H9 (cell line): ENCODE data around the gene PRKCA. TPM values are rescaled to one million over a fixed set of nuclear protein-coding genes. Genes with fewer than 3 reads are reported as not detected.
A peak's percentile ranks its signal among the peaks of the same experiment; 100 is the strongest.

Source experiments
- DNase-seq: peaks from one replicate; pipeline ENCODE4 v3.0.0-alpha.2; 2017
- H2AFZ ChIP-seq: one replicate; pipeline ENCODE4 v1.6.1; 2013; ENCODE audit warnings: mild to moderate bottlenecking, low read length, control low read depth, moderate library complexity
- H2AK5ac ChIP-seq: 2 replicates; pipeline ENCODE4 v1.6.1; 2013; ENCODE audit warnings: low read length, control low read depth, mixed read lengths; ENCODE audit not compliant: insufficient read length
- H2BK120ac ChIP-seq: one replicate; pipeline ENCODE4 v1.6.1; 2013; ENCODE audit warnings: low read depth, mild to moderate bottlenecking, low read length, control low read depth, inconsistent platforms; ENCODE audit not compliant: poor library complexity, severe bottlenecking
- H2BK12ac ChIP-seq: 2 replicates; pipeline ENCODE4 v1.6.1; 2013; ENCODE audit warnings: low read length, control low read depth, mixed read lengths, low read depth; ENCODE audit not compliant: insufficient read length
- H2BK15ac ChIP-seq: 2 replicates; pipeline ENCODE4 v1.6.1; 2013; ENCODE audit warnings: low read depth, low read length, control low read depth
- H2BK20ac ChIP-seq: one replicate; pipeline ENCODE4 v1.6.1; 2013; ENCODE audit warnings: low read depth, mild to moderate bottlenecking, low read length, control low read depth, inconsistent platforms; ENCODE audit not compliant: poor library complexity, severe bottlenecking
- H2BK5ac ChIP-seq: 2 replicates; pipeline ENCODE4 v1.6.1; 2013; ENCODE audit warnings: low read length, control low read depth, mixed read lengths; ENCODE audit not compliant: insufficient read length
- H3K14ac ChIP-seq: 2 replicates; pipeline ENCODE4 v1.6.1; 2013; ENCODE audit warnings: low read length, control low read depth; ENCODE audit not compliant: insufficient read depth
- H3K18ac ChIP-seq: 2 replicates; pipeline ENCODE4 v1.6.1; 2013; ENCODE audit warnings: low read depth, mild to moderate bottlenecking, mixed read lengths, low read length, control low read depth; ENCODE audit not compliant: insufficient read length
- H3K23ac ChIP-seq: 2 replicates; pipeline ENCODE4 v1.6.1; 2013; ENCODE audit warnings: low read length, control low read depth, mixed read lengths, low read depth; ENCODE audit not compliant: insufficient read length
- H3K23me2 ChIP-seq: 2 replicates; pipeline ENCODE4 v1.6.1; 2013; ENCODE audit warnings: low read depth, mild to moderate bottlenecking, mixed read lengths, low read length, control low read depth; ENCODE audit not compliant: insufficient read length, poor library complexity, severe bottlenecking
- H3K27ac ChIP-seq: 2 replicates; pipeline ENCODE4 v1.5.1; 2013; ENCODE audit warnings: low read length, control low read depth, mixed read lengths, low read depth; ENCODE audit not compliant: insufficient read length
- H3K27me3 ChIP-seq: 2 replicates; pipeline ENCODE4 v1.6.1; 2013; ENCODE audit warnings: low read length, control low read depth, inconsistent platforms; ENCODE audit not compliant: insufficient read depth
- H3K4ac ChIP-seq: 2 replicates; pipeline ENCODE4 v1.6.1; 2013; ENCODE audit warnings: low read depth, mild to moderate bottlenecking, control low read depth, inconsistent platforms, low read length, moderate library complexity
- H3K4me1 ChIP-seq: 2 replicates; pipeline ENCODE4 v1.6.1; 2013; ENCODE audit warnings: low read length, control low read depth, inconsistent platforms; ENCODE audit not compliant: insufficient read depth
- H3K4me2 ChIP-seq: 2 replicates; pipeline ENCODE4 v1.6.1; 2013; ENCODE audit warnings: low read length, control low read depth, mixed read lengths; ENCODE audit not compliant: insufficient read length, insufficient read depth
- H3K56ac ChIP-seq: 2 replicates; pipeline ENCODE4 v1.6.1; 2013; ENCODE audit warnings: low read depth, mild to moderate bottlenecking, mixed read lengths, low read length, control low read depth; ENCODE audit not compliant: insufficient read length
- H3K79me1 ChIP-seq: 2 replicates; pipeline ENCODE4 v1.6.1; 2013; ENCODE audit warnings: low read depth, mild to moderate bottlenecking, moderate library complexity, low read length, control low read depth, inconsistent platforms; ENCODE audit not compliant: insufficient read depth, poor library complexity, severe bottlenecking
- H3K79me2 ChIP-seq: 2 replicates; pipeline ENCODE4 v1.6.1; 2013; ENCODE audit warnings: low read length, control low read depth, inconsistent platforms; ENCODE audit not compliant: insufficient read depth
- H3K9ac ChIP-seq: 2 replicates; pipeline ENCODE4 v1.6.1; 2013; ENCODE audit warnings: low read length, control low read depth, mixed read lengths; ENCODE audit not compliant: insufficient read length; ENCODE audit errors: extremely low read depth
- H3K9me3 ChIP-seq: one replicate; pipeline ENCODE4 v1.6.1; 2013; ENCODE audit warnings: low read depth, low read length, inconsistent platforms; ENCODE audit not compliant: control insufficient read depth
- H3T11ph ChIP-seq: one replicate; pipeline ENCODE4 v1.6.1; 2013; ENCODE audit warnings: mild to moderate bottlenecking, low read length, control low read depth, inconsistent platforms
- H4K20me1 ChIP-seq: one replicate; pipeline ENCODE4 v1.6.1; 2013; ENCODE audit not compliant: control insufficient read depth, insufficient read length, insufficient read depth
- H4K5ac ChIP-seq: 2 replicates; pipeline ENCODE4 v1.6.1; 2013; ENCODE audit warnings: low read depth, mild to moderate bottlenecking, mixed read lengths, low read length, control low read depth; ENCODE audit not compliant: insufficient read length
- H4K8ac ChIP-seq: replicated peaks from 2 replicates; pipeline ENCODE4 v1.6.1; 2013; ENCODE audit warnings: low read length, control low read depth, mixed read lengths, low read depth; ENCODE audit not compliant: insufficient read length
- H4K91ac ChIP-seq: 2 replicates; pipeline ENCODE4 v1.6.1; 2013; ENCODE audit warnings: low read depth, mild to moderate bottlenecking, moderate library complexity, mixed read lengths, low read length, control low read depth; ENCODE audit not compliant: insufficient read length
- H3K27ac Mint-ChIP-seq, 3 experiments: 2 replicates in 2 of 3; 3 replicates in 1 of 3; pipeline ENCODE4 v1.8.0; 2020 to 2021; ENCODE audit warnings: mixed read lengths in 3 of 3, mild to moderate bottlenecking in 1 of 3, moderate library complexity in 1 of 3
- H3K27me3 Mint-ChIP-seq: 2 replicates; pipeline ENCODE4 v1.8.0; 2021; ENCODE audit warnings: low read depth, mild to moderate bottlenecking, moderate library complexity, mixed read lengths
- H3K36me3 Mint-ChIP-seq, 3 experiments: 2 replicates in 2 of 3; 3 replicates in 1 of 3; pipeline ENCODE4 v1.8.0; 2020 to 2021; ENCODE audit warnings: low read depth in 3 of 3, mixed read lengths in 3 of 3; ENCODE audit not compliant: insufficient read depth in 1 of 3
- H3K4me1 Mint-ChIP-seq, 2 experiments: 2 replicates each; pipeline ENCODE4 v1.8.0; 2020; ENCODE audit warnings: mixed read lengths in 2 of 2
- H3K4me3 Mint-ChIP-seq, 2 experiments: 2 replicates in 1 of 2; 3 replicates in 1 of 2; pipeline ENCODE4 v1.8.0; 2020 to 2021; ENCODE audit warnings: mild to moderate bottlenecking in 2 of 2, mixed read lengths in 2 of 2, moderate library complexity in 1 of 2
- H3K9me3 Mint-ChIP-seq, 2 experiments: 2 replicates in 1 of 2; 3 replicates in 1 of 2; pipeline ENCODE4 v1.8.0; 2020; ENCODE audit warnings: mild to moderate bottlenecking in 2 of 2, mixed read lengths in 2 of 2, moderate library complexity in 1 of 2
- WGBS: extraction: QIAGEN DNeasy Blood & Tissue Kit; methylation state at CpG from one replicate; pipeline ENCODE4 v1.1.7; 2013; ENCODE audit warnings: missing lambda C conversion rate, low lambda C conversion rate, mixed read lengths; ENCODE audit not compliant: insufficient read length; ENCODE audit errors: extremely low coverage; 5-methylcytosine and 5-hydroxymethylcytosine counted together
- total RNA-seq: library from RNA; stranded (reverse); gene quantifications from 2 replicates; pipeline ENCODE4 v1.2.1, GENCODE V29; 2021
- TF ChIP-seq, protein P1 (sequence below): fragments of 200-600 bp; sonication (generic); conservative IDR thresholded peaks from 3 replicates; pipeline ENCODE4 v1.8.0; 2021; ENCODE audit warnings: antibody characterized with exemption, mild to moderate bottlenecking

PRKCA gene
- total RNA-seq, 1 experiment from 2014 or later, result 10.5 TPM

DNA sequence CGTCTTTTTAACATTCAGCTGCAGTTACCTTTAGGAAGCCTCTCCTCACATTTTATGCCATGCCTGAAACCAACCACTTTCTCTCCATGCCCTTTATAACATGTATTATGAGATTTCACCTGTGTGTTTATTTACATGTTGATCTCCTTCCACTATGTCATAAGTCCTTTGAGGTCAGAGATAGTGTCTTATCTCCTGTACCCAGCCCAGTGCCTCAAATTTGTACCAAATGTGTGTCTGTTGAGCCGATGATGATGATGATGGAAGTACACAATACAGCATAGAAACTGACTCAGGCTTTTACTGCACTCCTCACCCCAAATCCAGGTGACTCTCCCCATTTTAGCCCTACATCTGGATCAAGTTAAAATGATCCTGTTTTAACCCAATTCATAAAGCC lies 353.0 kb downstream of the PRKCA start:
- no peak overlapping the region for H3K56ac ChIP-seq
- H3T11ph ChIP-seq, result no peak overlapping the region
- Mint-ChIP-seq H3K27me3 (no peaks in the 10 kb centered on the region; the same call in 1 of the 2 replicates), H3K27ac (peak overlapping the region in 1 of 3 experiments; percentile 50; a peak in 2 of 7 replicates), H3K4me3 (no peak overlapping the region), H3K9me3 (no peaks in the 10 kb centered on the region), H3K36me3 (peaks cover 0 to 1% (median 0%) of the 10 kb centered on the region in 3 experiments; a peak in 1 of 7 replicates), H3K4me1 (peaks cover 24 to 30% of the 10 kb centered on the region in 2 experiments)
- WGBS, result no CpG with 5 or more reads among the region's 2 CpGs
- no peaks in the 10 kb centered on the region for H3K23me2 ChIP-seq
- H2AFZ ChIP-seq, result no peak overlapping the region
- H3K18ac ChIP-seq, result no peak overlapping the region
- H4K8ac ChIP-seq, result no peak overlapping the region
- H3K9me3 ChIP-seq, result no peaks in the 10 kb centered on the region
- H3K27ac ChIP-seq, result no peak overlapping the region
- H2BK20ac ChIP-seq, result no peak overlapping the region
- H2BK120ac ChIP-seq, result no peak overlapping the region
- no peak overlapping the region for H2BK15ac ChIP-seq
- H3K4me1 ChIP-seq, result peaks cover 3% of the 10 kb centered on the region; the same call in 1 of the 2 replicates
- H3K27me3 ChIP-seq, result no peaks in the 10 kb centered on the region
- H3K79me1 ChIP-seq, result no peaks in the 10 kb centered on the region
- TF ChIP-seq, protein P1, sequence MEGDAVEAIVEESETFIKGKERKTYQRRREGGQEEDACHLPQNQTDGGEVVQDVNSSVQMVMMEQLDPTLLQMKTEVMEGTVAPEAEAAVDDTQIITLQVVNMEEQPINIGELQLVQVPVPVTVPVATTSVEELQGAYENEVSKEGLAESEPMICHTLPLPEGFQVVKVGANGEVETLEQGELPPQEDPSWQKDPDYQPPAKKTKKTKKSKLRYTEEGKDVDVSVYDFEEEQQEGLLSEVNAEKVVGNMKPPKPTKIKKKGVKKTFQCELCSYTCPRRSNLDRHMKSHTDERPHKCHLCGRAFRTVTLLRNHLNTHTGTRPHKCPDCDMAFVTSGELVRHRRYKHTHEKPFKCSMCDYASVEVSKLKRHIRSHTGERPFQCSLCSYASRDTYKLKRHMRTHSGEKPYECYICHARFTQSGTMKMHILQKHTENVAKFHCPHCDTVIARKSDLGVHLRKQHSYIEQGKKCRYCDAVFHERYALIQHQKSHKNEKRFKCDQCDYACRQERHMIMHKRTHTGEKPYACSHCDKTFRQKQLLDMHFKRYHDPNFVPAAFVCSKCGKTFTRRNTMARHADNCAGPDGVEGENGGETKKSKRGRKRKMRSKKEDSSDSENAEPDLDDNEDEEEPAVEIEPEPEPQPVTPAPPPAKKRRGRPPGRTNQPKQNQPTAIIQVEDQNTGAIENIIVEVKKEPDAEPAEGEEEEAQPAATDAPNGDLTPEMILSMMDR, result no peak
- H3K79me2 ChIP-seq, result no peaks in the 10 kb centered on the region
- H4K20me1 ChIP-seq, result no peaks in the 10 kb centered on the region
- H4K91ac ChIP-seq, result no peak overlapping the region
- H2AK5ac ChIP-seq, result no peak overlapping the region
- no peak overlapping the region for H3K4ac ChIP-seq
- H3K4me2 ChIP-seq, result no peak overlapping the region
- no peak overlapping the region for H3K9ac ChIP-seq
- H4K5ac ChIP-seq, result no peak overlapping the region
- no peak overlapping the region for H2BK12ac ChIP-seq
- no peak for DNase-seq
- no peak overlapping the region for H3K23ac ChIP-seq
- no peak overlapping the region for H2BK5ac ChIP-seq
- no peak overlapping the region for H3K14ac ChIP-seq
